ENCODE data around the gene FBXL16. TPM values are rescaled to one million over a fixed set of nuclear protein-coding genes. Genes with fewer than 3 reads are reported as not detected.

FBXL16 gene
- total and polyA plus RNA-seq, 2 of the 13 experiments (the other 11 are each of a cell fraction or from before 2014, with no cell fraction given): 0.22 to 2.0 TPM

- TF ChIP-seq HHEX (CRISPR knock-in tag; IDR thresholded peaks at IDR 0.05) (no peak), GABPA (IDR thresholded peaks at IDR 0.05; ENCODE audit: low read depth, low read length) (no peak), GABPA (CRISPR knock-in tag; IDR thresholded peaks at IDR 0.05; ENCODE audit: low read depth) (no peak), ZNF30 (CRISPR knock-in tag; IDR thresholded peaks at IDR 0.05) (no peak), ZEB1 (IDR thresholded peaks at IDR 0.05; ENCODE audit: insufficient replicate concordance, low read depth) (no peak), REPIN1 (CRISPR knock-in tag; IDR thresholded peaks at IDR 0.05; ENCODE audit: borderline replicate concordance, low read depth) (no peak), EHMT2 (IDR thresholded peaks at IDR 0.05; ENCODE audit: borderline replicate concordance, low read depth, low read length) (no peak), ZNF382 (CRISPR knock-in tag; IDR thresholded peaks at IDR 0.05; ENCODE audit: borderline replicate concordance) (no peak)
Observed at GRCh38 chr16:703406-703805, 2.2 kb downstream of the FBXL16 start (continued).

- no peak overlapping the region for H3K4me3 ChIP-seq (replicated peaks in 1 of 3; ENCODE audit: insufficient read depth in 1 of 3, low read depth in 2 of 3, low read length in 3 of 3)
- WGBS (ENCODE audit: low lambda C conversion rate): 42% methylated on average over 19 of the region's 19 CpGs
- H3K4me1 ChIP-seq (ENCODE audit: insufficient read depth, low read length): no peaks in the 10 kb centered on the region
- CTCF ChIA-PET (ENCODE audit: low intra/inter-chr PET ratio, low total read pairs): no interaction called here
- H3K79me2 ChIP-seq (ENCODE audit: insufficient read depth, low read length): no peaks in the 10 kb centered on the region
- intact Hi-C loops (cut with micrococcal nuclease; ENCODE audit: unreplicated experiment) (no loop called here), in situ Hi-C loops (cut with HindIII; ENCODE audit: extremely low pct_ligation_motif_present, low pct_unique_long_range_greater_than_20kb) (no loop called here)
- H3K9ac ChIP-seq (ENCODE audit: insufficient read depth, low read depth, low read length): no peak overlapping the region
- no peak for DNase-seq (ENCODE audit: low spot score)
- H3K27ac ChIP-seq (ENCODE audit: extremely low read length, insufficient read depth, low read length): no peak overlapping the region
- TF ChIP-seq, protein P1, sequence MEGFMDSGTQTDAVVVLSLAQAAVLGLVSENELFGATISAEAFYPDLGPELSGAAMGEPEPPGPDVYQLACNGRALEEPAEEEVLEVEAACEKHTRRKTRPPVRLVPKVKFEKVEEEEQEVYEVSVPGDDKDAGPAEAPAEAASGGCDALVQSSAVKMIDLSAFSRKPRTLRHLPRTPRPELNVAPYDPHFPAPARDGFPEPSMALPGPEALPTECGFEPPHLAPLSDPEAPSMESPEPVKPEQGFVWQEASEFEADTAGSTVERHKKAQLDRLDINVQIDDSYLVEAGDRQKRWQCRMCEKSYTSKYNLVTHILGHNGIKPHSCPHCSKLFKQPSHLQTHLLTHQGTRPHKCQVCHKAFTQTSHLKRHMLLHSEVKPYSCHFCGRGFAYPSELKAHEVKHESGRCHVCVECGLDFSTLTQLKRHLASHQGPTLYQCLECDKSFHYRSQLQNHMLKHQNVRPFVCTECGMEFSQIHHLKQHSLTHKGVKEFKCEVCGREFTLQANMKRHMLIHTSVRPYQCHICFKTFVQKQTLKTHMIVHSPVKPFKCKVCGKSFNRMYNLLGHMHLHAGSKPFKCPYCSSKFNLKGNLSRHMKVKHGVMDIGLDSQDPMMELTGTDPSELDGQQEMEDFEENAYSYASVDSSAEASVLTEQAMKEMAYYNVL (CRISPR knock-in tag; IDR thresholded peaks at IDR 0.05; ENCODE audit: borderline replicate concordance): no peak
- TF ChIP-seq, protein P2, sequence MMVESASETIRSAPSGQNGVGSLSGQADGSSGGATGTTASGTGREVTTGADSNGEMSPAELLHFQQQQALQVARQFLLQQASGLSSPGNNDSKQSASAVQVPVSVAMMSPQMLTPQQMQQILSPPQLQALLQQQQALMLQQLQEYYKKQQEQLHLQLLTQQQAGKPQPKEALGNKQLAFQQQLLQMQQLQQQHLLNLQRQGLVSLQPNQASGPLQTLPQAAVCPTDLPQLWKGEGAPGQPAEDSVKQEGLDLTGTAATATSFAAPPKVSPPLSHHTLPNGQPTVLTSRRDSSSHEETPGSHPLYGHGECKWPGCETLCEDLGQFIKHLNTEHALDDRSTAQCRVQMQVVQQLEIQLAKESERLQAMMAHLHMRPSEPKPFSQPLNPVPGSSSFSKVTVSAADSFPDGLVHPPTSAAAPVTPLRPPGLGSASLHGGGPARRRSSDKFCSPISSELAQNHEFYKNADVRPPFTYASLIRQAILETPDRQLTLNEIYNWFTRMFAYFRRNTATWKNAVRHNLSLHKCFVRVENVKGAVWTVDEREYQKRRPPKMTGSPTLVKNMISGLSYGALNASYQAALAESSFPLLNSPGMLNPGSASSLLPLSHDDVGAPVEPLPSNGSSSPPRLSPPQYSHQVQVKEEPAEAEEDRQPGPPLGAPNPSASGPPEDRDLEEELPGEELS (CRISPR knock-in tag; IDR thresholded peaks at IDR 0.05): no peak
- no peak for TF ChIP-seq BCL3 (CRISPR knock-in tag; IDR thresholded peaks at IDR 0.05)
- no peak for TF ChIP-seq ZNF124 (CRISPR knock-in tag; IDR thresholded peaks at IDR 0.05)
- no peak for TF ChIP-seq ZNF235 (CRISPR knock-in tag; IDR thresholded peaks at IDR 0.05; ENCODE audit: borderline replicate concordance)
- TF ChIP-seq GATAD2A (CRISPR knock-in tag; IDR thresholded peaks at IDR 0.05): no peak
- no peak for TF ChIP-seq XBP1 (CRISPR knock-in tag; IDR thresholded peaks at IDR 0.05)
- no peak for TF ChIP-seq ZNF552 (CRISPR knock-in tag; IDR thresholded peaks at IDR 0.05; ENCODE audit: borderline replicate concordance)
- TF ChIP-seq ZNF772 (CRISPR knock-in tag; IDR thresholded peaks at IDR 0.05): no peak
- TF ChIP-seq, protein P3, sequence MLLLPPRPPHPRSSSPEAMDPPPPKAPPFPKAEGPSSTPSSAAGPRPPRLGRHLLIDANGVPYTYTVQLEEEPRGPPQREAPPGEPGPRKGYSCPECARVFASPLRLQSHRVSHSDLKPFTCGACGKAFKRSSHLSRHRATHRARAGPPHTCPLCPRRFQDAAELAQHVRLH (CRISPR knock-in tag; IDR thresholded peaks at IDR 0.05; ENCODE audit: borderline replicate concordance, low read depth): no peak
- TF ChIP-seq ATF3 (CRISPR knock-in tag; IDR thresholded peaks at IDR 0.05): no peak
- TF ChIP-seq MEF2D (CRISPR knock-in tag; IDR thresholded peaks at IDR 0.05): no peak
- TF ChIP-seq SYNCRIP (IDR thresholded peaks at IDR 0.05; ENCODE audit: insufficient read depth, low read depth, low read length): no peak
- H3K36me3 ChIP-seq (replicated peaks in 1 of 2; ENCODE audit: control insufficient read depth in 1 of 2, insufficient read depth in 2 of 2, low read length in 2 of 2): no peaks in the 10 kb centered on the region
- H3K4me2 ChIP-seq (ENCODE audit: low read depth, low read length): no peak overlapping the region
- H4K20me1 ChIP-seq (ENCODE audit: insufficient read depth, low read length): peaks cover 3% of the 10 kb centered on the region; the same call in 1 of the 2 replicates
- no peak for ATAC-seq
- no TSS peak for BruUV-seq (replicated peaks)
- POLR2A ChIA-PET: no interaction called here
- no peak overlapping the region for H2AFZ ChIP-seq (ENCODE audit: low read length)
- H3K9me3 ChIP-seq (ENCODE audit: low read length): no peaks in the 10 kb centered on the region
- FAIRE-seq: no peak
- H3K27me3 ChIP-seq (ENCODE audit: control insufficient read depth in 1 of 2, insufficient read depth in 2 of 2, low read length in 2 of 2): peaks cover 33 to 72% of the 10 kb centered on the region in 2 experiments
Observed at GRCh38 chr16:702341-702740, 3.3 kb downstream of the FBXL16 start.
